RWPE1 (cell line): ENCODE data around the gene RAB3C.

ENCODE experiments used
- CTCF ChIA-PET: fragments of 350-600 bp; sonication (Branson Sonifier 250); formaldehyde crosslinking; extraction: SDS; loops from one replicate; lab custom pipeline; 2021; lab: Yijun Ruan, JAX
- POLR2A ChIA-PET: fragments of 400-600 bp; formaldehyde crosslinking; extraction: SDS; loops from one replicate; lab custom pipeline; 2020; ENCODE audit warnings: antibody characterized with exemption; ENCODE audit not compliant: low non-redundant PET; lab: Yijun Ruan, JAX
- DNase-seq: peaks from one replicate; pipeline ENCODE4 v3.0.0; 2012; ENCODE audit warnings: low spot score
- H3K27ac ChIP-seq: fragments of 450-650 bp; 2 replicates; pipeline ENCODE4 v1.5.1; 2017
- TF ChIP-seq, protein P1 (sequence below): fragments of 450-650 bp; conservative IDR thresholded peaks from 2 replicates; pipeline ENCODE4 v1.5.1; 2017; ENCODE audit warnings: low read depth, mild to moderate bottlenecking

The RAB3C gene

DNA sequence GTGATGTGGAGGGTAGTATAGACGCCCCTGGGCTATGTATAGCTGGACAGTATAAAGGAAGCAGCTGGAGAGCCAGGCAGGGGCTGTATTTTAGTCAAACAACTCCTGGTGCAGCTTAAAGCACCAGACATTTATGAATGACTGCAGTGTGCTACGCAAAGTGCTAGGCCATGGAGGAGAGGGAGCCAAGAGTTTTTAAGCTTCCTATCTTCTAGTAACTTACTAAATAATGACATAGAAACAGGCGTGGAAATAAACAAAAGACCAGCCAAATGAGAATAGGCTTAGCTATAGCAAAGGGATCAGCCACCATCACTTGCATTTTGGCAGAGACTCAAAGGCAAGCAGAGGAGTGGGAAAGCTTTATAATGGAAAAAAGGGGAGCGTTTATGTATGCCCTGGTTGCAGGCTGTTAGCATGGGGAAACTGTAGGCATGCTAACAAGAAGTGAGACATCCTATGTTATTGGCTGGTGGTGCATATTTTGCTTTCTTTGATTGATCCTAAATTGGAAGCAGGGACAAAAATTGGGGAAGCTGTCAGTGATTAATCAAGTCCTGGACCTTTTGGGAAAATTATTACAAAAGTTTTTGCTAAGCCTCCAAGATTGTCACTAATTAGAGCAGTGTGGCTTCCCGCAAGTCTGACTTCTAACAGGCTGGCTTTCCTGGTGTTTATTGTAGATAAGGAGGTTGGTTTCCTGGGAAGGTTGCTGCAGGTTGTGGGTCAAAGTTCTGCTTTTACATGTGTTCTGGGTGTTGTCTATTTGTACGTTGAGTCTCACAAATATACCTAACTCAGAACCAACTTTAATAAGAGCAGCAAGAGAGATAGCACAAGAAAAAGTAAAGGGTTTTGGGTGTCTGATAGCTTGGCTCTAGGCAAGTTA is 46.6 kb downstream of the RAB3C start:
- TF ChIP-seq, protein P1, sequence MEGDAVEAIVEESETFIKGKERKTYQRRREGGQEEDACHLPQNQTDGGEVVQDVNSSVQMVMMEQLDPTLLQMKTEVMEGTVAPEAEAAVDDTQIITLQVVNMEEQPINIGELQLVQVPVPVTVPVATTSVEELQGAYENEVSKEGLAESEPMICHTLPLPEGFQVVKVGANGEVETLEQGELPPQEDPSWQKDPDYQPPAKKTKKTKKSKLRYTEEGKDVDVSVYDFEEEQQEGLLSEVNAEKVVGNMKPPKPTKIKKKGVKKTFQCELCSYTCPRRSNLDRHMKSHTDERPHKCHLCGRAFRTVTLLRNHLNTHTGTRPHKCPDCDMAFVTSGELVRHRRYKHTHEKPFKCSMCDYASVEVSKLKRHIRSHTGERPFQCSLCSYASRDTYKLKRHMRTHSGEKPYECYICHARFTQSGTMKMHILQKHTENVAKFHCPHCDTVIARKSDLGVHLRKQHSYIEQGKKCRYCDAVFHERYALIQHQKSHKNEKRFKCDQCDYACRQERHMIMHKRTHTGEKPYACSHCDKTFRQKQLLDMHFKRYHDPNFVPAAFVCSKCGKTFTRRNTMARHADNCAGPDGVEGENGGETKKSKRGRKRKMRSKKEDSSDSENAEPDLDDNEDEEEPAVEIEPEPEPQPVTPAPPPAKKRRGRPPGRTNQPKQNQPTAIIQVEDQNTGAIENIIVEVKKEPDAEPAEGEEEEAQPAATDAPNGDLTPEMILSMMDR, result no peak
- ChIA-PET CTCF (interaction anchor here (0.7 to 1.0 kb wide), 2 partner anchors 34 to 631 kb away, joined by 3 read pairs; no protein-coding TSS in a partner anchor), POLR2A (no interaction called here)
- DNase-seq, result no peak
- H3K27ac ChIP-seq, result no peak overlapping the region

DNA sequence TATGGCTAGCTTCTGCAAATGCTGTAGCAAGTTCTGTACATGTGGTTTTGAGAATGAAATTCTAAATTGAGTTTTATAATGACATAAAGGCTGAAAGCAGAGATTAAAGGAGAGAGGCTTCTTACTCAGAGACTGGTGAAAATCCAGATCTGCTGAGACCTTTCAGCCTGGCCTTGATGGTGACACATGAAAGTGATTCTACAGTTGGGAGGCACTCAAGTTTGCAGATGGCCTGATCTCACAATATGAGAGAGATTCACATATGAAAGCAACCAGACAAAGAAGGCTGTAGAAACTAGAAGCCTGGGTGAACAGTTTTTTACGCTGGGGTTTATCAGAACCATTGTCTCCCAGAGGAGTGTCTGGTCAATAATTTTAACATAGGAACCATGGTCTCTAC is 49.0 kb downstream of the RAB3C start:
- ChIA-PET CTCF (no interaction called here), POLR2A (no interaction called here)
- TF ChIP-seq, protein P1, result no peak
- no peak overlapping the region for H3K27ac ChIP-seq
- DNase-seq, result no peak

DNA sequence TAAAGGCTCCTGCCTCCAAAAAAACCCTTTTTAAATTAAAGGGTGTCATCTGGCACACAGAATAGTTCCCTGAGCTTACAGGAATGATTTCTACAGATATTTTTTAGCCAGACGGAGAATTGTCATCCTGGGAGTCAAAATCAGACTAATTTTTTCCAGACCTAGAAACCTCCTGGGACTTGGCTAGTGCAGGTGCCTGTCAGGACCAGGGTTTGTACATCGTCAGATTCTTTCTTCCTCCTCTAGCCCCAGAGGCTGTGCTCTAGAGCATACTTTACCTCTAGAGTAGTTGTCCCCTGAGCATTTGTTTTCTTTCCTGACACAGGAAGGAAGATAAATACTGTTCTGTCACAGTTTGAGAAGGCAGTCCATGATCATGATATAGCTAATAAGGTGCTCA is 52.5 kb downstream of the RAB3C start:
- H3K27ac ChIP-seq, result no peak overlapping the region
- TF ChIP-seq, protein P1, result no peak
- DNase-seq, result no peak
- POLR2A ChIA-PET, result no interaction called here
- CTCF ChIA-PET, result interaction anchor here (0.8 kb wide), 1 partner anchor 235 kb away, joined by 3 read pairs; no protein-coding TSS in a partner anchor

DNA sequence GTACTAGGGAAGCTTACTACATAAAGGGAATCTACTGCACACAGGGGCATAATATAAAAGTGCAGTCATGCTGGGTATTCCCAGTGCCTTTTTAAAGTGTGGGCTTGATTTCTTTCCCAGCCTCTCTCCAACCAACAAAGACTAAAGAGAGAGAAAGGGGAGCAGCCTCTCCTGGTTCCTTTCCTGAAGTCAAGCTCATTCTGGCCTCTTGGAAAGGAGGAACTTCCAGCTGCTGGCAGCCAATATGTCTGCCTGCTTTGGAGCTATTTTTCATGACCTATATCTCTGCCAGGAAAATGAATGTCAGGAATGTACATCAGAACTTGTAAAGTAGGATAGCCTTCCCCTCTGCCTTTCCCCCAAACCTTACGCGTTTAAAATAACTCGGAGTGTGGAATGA is 57.1 kb downstream of the RAB3C start:
- TF ChIP-seq, protein P1, result no peak
- no peak overlapping the region for H3K27ac ChIP-seq
- ChIA-PET CTCF (no interaction called here), POLR2A (no interaction called here)
- no peak for DNase-seq

DNA sequence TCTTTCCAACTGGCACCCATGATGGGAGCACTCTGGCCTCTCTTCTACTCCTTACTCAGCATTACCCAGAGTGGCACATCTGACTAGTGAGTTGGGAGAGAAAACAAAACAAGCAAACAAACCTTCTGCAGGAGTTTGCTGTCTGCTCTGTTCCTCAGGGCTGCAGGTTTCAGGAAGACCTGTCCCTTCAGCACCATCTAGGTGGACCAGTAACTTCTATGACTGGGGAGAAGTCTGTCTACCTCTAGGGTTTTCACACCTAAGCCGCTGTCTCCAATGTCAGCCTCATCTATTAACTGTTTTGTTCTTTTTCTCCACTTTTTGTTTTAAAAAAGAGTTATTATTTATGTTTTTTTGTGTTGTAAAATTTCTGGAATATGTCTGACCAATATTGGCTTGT is 58.7 kb downstream of the RAB3C start:
- CTCF ChIA-PET, result no interaction called here
- TF ChIP-seq, protein P1, result no peak
- DNase-seq, result no peak
- H3K27ac ChIP-seq, result no peak overlapping the region
- POLR2A ChIA-PET, result no interaction called here

DNA sequence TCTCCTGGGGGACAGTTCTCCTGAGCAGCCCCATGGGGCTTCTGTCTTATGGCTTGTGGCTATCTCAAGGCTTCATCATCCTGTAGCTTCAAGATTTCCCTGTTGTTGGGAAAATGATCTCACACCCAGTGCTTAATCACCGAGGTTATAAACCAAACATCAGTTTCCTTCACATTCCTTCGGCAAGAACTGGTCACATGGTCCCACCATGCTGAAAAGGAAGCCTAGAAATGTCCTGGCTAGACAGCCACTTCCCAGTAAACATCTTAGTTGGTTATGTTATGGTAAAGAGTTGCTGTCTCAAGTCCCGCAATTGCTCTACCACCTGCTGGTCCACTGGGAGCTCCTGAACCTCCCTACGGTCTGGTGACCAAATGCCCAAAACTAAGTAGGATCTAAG is 66.0 kb downstream of the RAB3C start:
- no peak for DNase-seq
- POLR2A ChIA-PET, result no interaction called here
- no peak overlapping the region for H3K27ac ChIP-seq
- CTCF ChIA-PET, result no interaction called here
- TF ChIP-seq, protein P1, result no peak
